Esophagus squamous epithelium (tissue), 5 donors: ENCODE results near the gene TOB1. TPM values are rescaled to one million over a fixed set of nuclear protein-coding genes. Genes with fewer than 3 reads are reported as not detected.
"Not testable (repeated sequence)": the region's sequence is repeated elsewhere in the genome, so short reads cannot be mapped to it uniquely, and the experiment has no call there.

Experiments used
- DNase-seq: peaks from one replicate; lab custom pipeline; 2025; lab: John Stamatoyannopoulos, UW
- H3K27ac ChIP-seq, 4 donors: fragments of 200-600 bp; sonication (generic); one replicate each; pipeline ENCODE4 v1.5.1; 2016 to 2019; ENCODE audit warnings: mild to moderate bottlenecking in 1 of 4
- H3K27me3 ChIP-seq, 4 donors: fragments of 200-600 bp; sonication (generic); 1 replicate in 3 of 4; 2 replicates in 1 of 4; pipeline versions ENCODE4 v1.5.1 to v1.6.0; 2017 to 2021; ENCODE audit warnings: antibody characterized with exemption in 1 of 4
- H3K36me3 ChIP-seq, 3 donors: fragments of 200-600 bp; sonication (generic); one replicate each; pipeline ENCODE4 v1.5.1; 2016 to 2019
- H3K4me1 ChIP-seq, 3 donors: fragments of 200-600 bp; sonication (generic); one replicate each; pipeline ENCODE4 v1.5.1; 2017 to 2019
- H3K4me3 ChIP-seq, 4 donors: fragments of 200-600 bp; sonication (generic); 1 replicate in 3 of 4; 2 replicates in 1 of 4; pipeline ENCODE4 v1.5.1; 2016 to 2019; ENCODE audit warnings: mild to moderate bottlenecking in 2 of 4, moderate library complexity in 1 of 4
- H3K9me3 ChIP-seq, 3 donors: fragments of 200-600 bp; sonication (generic); one replicate each; pipeline ENCODE4 v1.5.1; 2016 to 2019
- POLR2A ChIP-seq, 4 donors: fragments of 450-650 bp; IDR thresholded peaks; one replicate each; pipeline ENCODE4 v1.6.1; 2017; ENCODE audit warnings: antibody characterized with exemption in 4 of 4, mild to moderate bottlenecking in 4 of 4, moderate library complexity in 3 of 4
- WGBS, 2 donors: methylation state at CpG; one replicate each; pipeline ENCODE4 v1.1.5; 2018; 5-methylcytosine and 5-hydroxymethylcytosine counted together
- intact Hi-C: fragments of 100-400 bp; cut with DNase I; formaldehyde crosslinking; loops from one replicate; pipeline ENCODE4 v1.15.0; 2022
- total RNA-seq, 4 donors: library from RNA; depleted of rRNA; stranded (reverse); fragments of >200 nt; gene quantifications; one replicate each; pipeline ENCODE4 v1.1.0, GENCODE V29; 2016
- TF ChIP-seq, protein P1 (sequence below), 6 experiments: fragments of 450-650 bp in 4 of 6; fragments of 200-600 bp in 2 of 6; sonication (generic) in 2 of 6; IDR thresholded peaks; one replicate each; pipeline ENCODE4 v1.5.1; 2016 to 2019; ENCODE audit warnings: antibody characterized with exemption in 6 of 6, mild to moderate bottlenecking in 4 of 6, moderate library complexity in 4 of 6
- donor health status: DM: yes; HTN: yes; CAD: no.

The TOB1 gene
- total RNA-seq, 4 donors from 2014 or later, result 21.5 to 35.9 (median 31.1) TPM

DNA sequence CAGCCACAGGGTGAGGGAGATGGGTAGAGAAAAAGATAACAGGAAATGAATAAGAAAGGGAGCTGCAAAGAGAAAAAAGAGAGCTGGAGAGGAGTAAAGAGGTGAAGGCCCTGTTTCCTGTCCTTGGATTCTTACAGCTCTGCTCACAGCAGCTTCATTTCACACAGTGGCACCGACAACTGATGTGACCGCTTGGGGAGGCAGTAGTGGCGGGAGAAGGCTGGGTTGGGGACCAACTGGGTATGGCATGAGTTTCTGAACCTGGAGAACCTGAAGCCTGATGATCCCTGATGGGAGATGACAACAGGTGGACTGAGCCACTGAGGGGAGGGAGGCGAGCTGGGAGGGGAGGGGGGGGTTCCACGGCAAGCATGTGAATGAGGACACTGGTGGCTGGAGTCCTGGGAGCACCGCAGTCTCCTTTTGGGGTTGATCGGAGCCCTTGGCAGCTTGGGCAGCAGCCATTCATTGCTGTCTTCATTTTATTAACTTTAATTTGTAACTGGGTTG is 34.3 kb upstream of the TOB1 start:
- H3K27me3 ChIP-seq, result no peaks in the 10 kb centered on the region
- H3K4me1 ChIP-seq, result peaks cover 25 to 45% (median 29%) of the 10 kb centered on the region in 3 donors
- H3K27ac ChIP-seq, result no peak overlapping the region
- WGBS, 2 donors, result 88 to 90% methylated on average over 1 to 7 of the region's 7 CpGs
- DNase-seq, result no peak
- intact Hi-C loops, result no loop called here
- H3K9me3 ChIP-seq, result no peaks in the 10 kb centered on the region
- TF ChIP-seq POLR2A (IDR thresholded peaks at IDR 0.05), result no peak
- TF ChIP-seq, protein P1, sequence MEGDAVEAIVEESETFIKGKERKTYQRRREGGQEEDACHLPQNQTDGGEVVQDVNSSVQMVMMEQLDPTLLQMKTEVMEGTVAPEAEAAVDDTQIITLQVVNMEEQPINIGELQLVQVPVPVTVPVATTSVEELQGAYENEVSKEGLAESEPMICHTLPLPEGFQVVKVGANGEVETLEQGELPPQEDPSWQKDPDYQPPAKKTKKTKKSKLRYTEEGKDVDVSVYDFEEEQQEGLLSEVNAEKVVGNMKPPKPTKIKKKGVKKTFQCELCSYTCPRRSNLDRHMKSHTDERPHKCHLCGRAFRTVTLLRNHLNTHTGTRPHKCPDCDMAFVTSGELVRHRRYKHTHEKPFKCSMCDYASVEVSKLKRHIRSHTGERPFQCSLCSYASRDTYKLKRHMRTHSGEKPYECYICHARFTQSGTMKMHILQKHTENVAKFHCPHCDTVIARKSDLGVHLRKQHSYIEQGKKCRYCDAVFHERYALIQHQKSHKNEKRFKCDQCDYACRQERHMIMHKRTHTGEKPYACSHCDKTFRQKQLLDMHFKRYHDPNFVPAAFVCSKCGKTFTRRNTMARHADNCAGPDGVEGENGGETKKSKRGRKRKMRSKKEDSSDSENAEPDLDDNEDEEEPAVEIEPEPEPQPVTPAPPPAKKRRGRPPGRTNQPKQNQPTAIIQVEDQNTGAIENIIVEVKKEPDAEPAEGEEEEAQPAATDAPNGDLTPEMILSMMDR (IDR thresholded peaks at IDR 0.05), result no peak
- H3K36me3 ChIP-seq, result no peaks in the 10 kb centered on the region
- no peak overlapping the region for H3K4me3 ChIP-seq

DNA sequence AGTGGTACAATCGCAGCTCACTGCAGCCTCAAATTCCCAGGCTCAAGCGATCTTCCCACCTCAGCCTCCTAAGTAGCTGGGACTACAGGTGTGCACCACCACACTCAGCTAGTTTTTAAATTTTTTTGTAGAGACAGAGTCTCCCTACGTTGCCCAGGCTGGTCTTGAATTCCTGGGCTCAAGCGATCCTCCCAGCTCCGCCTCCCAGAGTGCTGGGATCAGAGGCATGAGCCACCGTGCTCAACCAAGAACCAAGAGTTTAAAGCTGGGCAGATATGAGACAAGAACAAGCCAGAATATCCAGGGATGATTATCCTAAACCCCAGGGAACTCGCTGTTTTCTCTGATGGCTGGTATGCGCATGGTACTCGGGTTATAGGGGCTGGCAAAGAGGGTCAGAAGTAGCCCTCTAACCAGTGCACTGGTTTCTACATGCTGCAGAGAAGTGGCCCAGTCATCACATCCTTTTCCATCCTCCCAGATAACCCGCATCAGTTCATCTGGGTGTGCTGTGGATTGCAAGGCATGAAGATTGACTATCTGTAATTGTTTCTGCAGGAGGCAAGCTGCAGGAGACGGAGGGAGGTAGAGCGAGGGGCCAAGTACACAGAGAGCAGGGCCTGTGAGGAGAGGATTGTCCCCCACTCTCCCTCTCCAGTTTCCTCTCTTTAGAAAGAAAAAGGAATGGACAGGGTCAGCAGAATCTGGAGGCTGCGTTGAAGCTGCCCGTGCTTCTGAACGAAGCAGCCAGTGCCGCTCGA is 33.6 kb upstream of the TOB1 start:
- intact Hi-C loops, result no loop called here
- Histone ChIP-seq H3K4me1 (peaks cover 18 to 38% (median 22%) of the 10 kb centered on the region in 3 donors), H3K27me3 (no peaks in the 10 kb centered on the region), H3K4me3 (no peak overlapping the region), H3K9me3 (no peaks in the 10 kb centered on the region), H3K27ac (no peak overlapping the region), H3K36me3 (no peaks in the 10 kb centered on the region)
- no peak for DNase-seq
- WGBS, 2 donors, result 87 to 89% methylated on average over 10 to 14 of the region's 17 CpGs
- no peak for TF ChIP-seq POLR2A (IDR thresholded peaks at IDR 0.05)
- TF ChIP-seq, protein P1 (IDR thresholded peaks at IDR 0.05), result no peak

DNA sequence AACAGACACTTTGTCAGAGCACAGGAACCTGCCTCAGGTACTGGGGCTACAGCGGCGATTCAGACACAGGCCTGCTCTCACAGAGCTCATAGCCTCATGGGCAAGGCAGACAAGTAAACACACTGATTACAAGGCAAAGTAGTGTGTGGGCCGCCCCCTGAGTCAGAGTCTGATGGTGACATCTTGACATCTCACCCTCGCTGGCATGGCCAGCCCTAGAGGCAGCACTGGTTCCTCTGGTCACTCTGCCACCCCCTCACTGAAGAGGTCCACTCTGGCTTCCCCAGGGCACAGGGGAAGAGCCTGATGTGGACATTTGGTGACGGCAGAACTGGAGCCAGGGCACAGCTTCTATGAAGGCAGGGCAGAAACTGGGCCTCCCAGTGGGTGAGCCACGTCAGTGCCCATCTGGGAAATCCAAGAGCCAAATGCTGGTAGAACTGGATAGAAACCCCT is 32.9 kb upstream of the TOB1 start:
- no peak for DNase-seq
- intact Hi-C loops, result no loop called here
- H3K4me1 ChIP-seq, result peaks cover 14 to 31% (median 15%) of the 10 kb centered on the region in 3 donors
- TF ChIP-seq, protein P1 (IDR thresholded peaks at IDR 0.05), result no peak
- TF ChIP-seq POLR2A (IDR thresholded peaks at IDR 0.05), result no peak
- H3K4me3 ChIP-seq, result no peak overlapping the region
- no peak overlapping the region for H3K27ac ChIP-seq
- WGBS, 2 donors, result 88 to 93% methylated on average over 6 of the region's 6 CpGs
- no peaks in the 10 kb centered on the region for H3K36me3 ChIP-seq
- no peaks in the 10 kb centered on the region for H3K27me3 ChIP-seq
- no peaks in the 10 kb centered on the region for H3K9me3 ChIP-seq

DNA sequence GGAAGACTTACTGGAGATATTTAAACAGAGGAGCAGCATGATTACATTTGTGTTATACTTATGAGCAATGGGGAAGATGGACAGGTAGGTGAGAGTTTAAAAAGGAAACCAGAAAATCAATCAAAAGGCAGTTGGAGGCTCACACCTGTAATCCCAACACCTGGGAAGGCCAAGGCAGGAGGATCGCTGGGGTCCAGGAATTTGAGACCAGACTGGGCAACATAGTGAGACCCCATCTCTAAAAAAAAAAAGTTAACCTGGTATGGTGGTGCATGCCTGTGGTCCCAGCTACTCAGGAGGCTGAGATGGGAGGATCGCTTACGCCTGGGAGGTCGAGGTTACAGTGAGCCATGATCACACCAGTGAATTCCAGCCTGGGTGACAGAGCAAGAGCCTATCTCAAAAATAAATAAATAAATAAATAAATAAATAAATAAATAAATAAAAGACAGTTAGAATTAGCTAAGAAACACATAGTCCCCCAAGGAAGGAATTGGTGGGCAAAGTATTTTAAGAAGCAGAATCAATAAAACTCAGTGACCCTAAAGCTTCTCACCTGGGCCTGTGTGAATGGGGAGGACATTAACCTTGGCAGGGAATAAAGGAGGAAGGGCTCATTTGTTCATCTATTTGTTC is 32.3 kb upstream of the TOB1 start:
- no peaks in the 10 kb centered on the region for H3K36me3 ChIP-seq
- intact Hi-C loops, result no loop called here
- no peak for DNase-seq
- H3K4me1 ChIP-seq, result peaks cover 10 to 30% (median 13%) of the 10 kb centered on the region in 3 donors
- H3K27ac ChIP-seq, result no peak overlapping the region
- 97 to 98% methylated on average over 4 of the region's 4 CpGs for WGBS, 2 donors
- H3K27me3 ChIP-seq, result no peaks in the 10 kb centered on the region
- TF ChIP-seq POLR2A (IDR thresholded peaks at IDR 0.05), result no peak
- TF ChIP-seq, protein P1 (IDR thresholded peaks at IDR 0.05), result no peak
- H3K9me3 ChIP-seq, result no peaks in the 10 kb centered on the region
- no peak overlapping the region for H3K4me3 ChIP-seq

DNA sequence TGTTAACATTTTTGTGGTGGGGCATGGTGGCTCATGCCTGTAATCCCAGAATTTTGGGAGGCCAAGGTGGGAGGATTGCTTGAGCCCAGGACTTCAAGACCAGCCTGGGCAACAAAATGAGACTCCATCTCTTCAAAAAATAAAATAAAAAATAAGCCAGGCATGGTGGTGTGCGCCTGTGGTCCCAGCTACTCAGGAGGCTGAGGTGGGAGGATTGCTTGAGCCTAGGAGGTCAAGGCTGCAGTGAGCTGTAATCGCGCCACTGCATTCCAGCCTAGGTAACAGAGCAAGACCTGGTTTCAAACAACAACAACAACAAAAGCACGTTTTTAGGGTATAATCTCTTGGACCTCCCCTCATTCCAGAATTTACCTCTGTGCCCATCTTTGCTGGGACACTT is 28.4 kb upstream of the TOB1 start:
- H3K27ac ChIP-seq, H3K9me3 ChIP-seq, DNase-seq, H3K27me3 ChIP-seq, H3K36me3 ChIP-seq, H3K4me3 ChIP-seq, intact Hi-C loops: not testable (repeated sequence)
- H3K4me1 ChIP-seq, result peaks cover 3 to 41% (median 11%) of the 10 kb centered on the region in 3 donors
- 81 to 84% methylated on average over 4 of the region's 4 CpGs for WGBS, 2 donors
